ENCODE measurements around the gene LIX1. TPM values are rescaled to one million over a fixed set of nuclear protein-coding genes. Genes with fewer than 3 reads are reported as not detected.

The LIX1 gene
- total and polyA plus RNA-seq, 2 of the 8 experiments (the other 6 are each of a cell fraction or from before 2014, with no cell fraction given): 0.26 to 0.45 TPM

DNA sequence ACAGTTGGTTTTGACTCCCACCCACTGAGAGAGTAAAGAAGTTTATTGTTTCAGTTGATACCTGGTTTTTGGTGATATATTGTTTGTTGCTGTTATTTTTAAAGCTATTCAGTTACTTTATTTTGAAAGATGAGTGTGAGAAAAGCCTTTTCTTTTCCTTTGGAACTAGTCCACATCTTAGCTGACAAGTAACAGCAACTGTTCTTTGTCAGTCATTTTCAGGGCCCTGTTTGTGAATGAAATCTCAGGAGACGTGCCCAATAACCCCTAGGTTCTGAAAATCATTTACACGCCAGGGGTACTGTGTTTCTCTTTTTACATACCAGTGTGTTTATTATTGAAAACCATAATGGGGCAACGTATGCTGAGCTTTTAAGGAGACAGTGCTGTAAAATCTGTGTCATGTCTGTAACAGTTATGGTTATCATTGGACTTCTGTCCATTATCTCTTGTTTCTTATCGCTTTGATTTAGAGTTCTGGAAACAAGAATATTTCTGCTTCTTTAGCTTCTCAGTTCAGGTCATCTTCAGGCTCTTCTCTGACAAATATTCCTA is 75.0 kb downstream of the LIX1 start (continued):
- TF ChIP-seq ASH2L (IDR thresholded peaks at IDR 0.05; ENCODE audit: low read length): no peak
